Skeletal muscle tissue (tissue), 1 donor: ENCODE data around the gene NPIPA2. TPM values are rescaled to one million over a fixed set of nuclear protein-coding genes. Genes with fewer than 3 reads are reported as not detected.

Experiments used
- total RNA-seq: library from RNA; depleted of rRNA; stranded (reverse); fragments of >200 nt; gene quantifications from one replicate; pipeline ENCODE4 v1.2.3, GENCODE V29; 2014

Gene NPIPA2
- total RNA-seq, 1 donor from 2014 or later, result 1.6 TPM

Other genes starting within 250 kb of the NPIPA2 start
- gene PARN, start 112.3 kb upstream of the NPIPA2 start, total RNA-seq, result 24.5 TPM
- gene BFAR, start 109.6 kb upstream of the NPIPA2 start, total RNA-seq, result 63.7 TPM
- not detected for gene PLA2G10, start 48.2 kb upstream of the NPIPA2 start, total RNA-seq
- gene NPIPA3, start 39.1 kb upstream of the NPIPA2 start, total RNA-seq, result 1.6 TPM
- 47.0 TPM for gene NOMO1, start 91.2 kb downstream of the NPIPA2 start, total RNA-seq
- 35.5 TPM for gene NPIPA1, start 194.9 kb downstream of the NPIPA2 start, total RNA-seq
- 36.0 TPM for gene PDXDC1, start 232.5 kb downstream of the NPIPA2 start, total RNA-seq